ENCODE measurements around the gene TNFRSF21. TPM values are rescaled to one million over a fixed set of nuclear protein-coding genes. Genes with fewer than 3 reads are reported as not detected.

The TNFRSF21 gene
- total and polyA plus RNA-seq, 2 of the 8 experiments (the other 6 are each of a cell fraction or from before 2014, with no cell fraction given), result 16.4 to 52.7 TPM

DNA sequence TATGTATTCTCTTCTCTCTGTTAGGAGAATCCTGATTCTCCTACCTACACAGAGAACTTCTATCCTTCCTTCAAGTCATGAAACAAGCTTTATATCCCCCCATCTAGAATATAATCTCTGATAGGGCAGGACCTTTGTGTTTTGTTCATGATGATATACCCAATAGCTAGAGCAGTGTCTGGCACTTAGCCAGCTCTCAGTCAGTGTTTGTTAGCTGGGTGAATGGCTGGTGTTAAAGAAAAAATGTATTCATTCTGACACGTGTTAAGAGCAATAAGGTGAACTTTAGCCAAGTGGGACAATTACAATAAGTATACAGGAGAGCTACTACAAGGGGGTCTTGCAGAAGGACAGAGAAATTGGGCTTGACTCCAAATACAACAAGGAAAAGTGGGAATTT, 34.3 kb upstream of the TNFRSF21 start:
- FAIRE-seq (no peak), DNase-seq (ENCODE audit: low read depth in 1 of 2, low spot score in 2 of 2) (no peak)
- Histone ChIP-seq H3K23ac (ENCODE audit: insufficient read length) (no peak overlapping the region), H4K91ac (replicated peaks; ENCODE audit: insufficient read length, low read length) (no peak overlapping the region), H3K4me3 (ENCODE audit: extremely low read depth in 1 of 4, insufficient read depth in 2 of 4, low read depth in 3 of 4, low read length in 4 of 4) (no peak overlapping the region), H3K56ac (replicated peaks; ENCODE audit: insufficient read length, low read depth, low read length) (no peak overlapping the region), H3K18ac (ENCODE audit: extremely low read depth, low read length) (no peak overlapping the region), H2BK5ac (ENCODE audit: low read depth, low read length) (no peak overlapping the region), H3K4me2 (ENCODE audit: insufficient read depth in 1 of 2, low read depth in 2 of 2, low read length in 2 of 2) (no peak overlapping the region), H3K9ac (replicated peaks in 1 of 4; ENCODE audit: extremely low read depth in 1 of 4, low read depth in 3 of 4, low read length in 3 of 4) (no peak overlapping the region), H3K36me3 (ENCODE audit: control insufficient read depth in 2 of 4, insufficient read depth in 4 of 4, low read length in 3 of 4) (no peaks in the 10 kb centered on the region), H3K4ac (replicated peaks; ENCODE audit: insufficient read length, low read depth, low read length) (no peak overlapping the region), H3K79me2 (ENCODE audit: control insufficient read depth in 1 of 2, insufficient read depth in 2 of 2, low read length in 2 of 2) (no peaks in the 10 kb centered on the region), H2BK20ac (ENCODE audit: low read length) (no peak overlapping the region), H3K4me1 (replicated peaks in 1 of 4; ENCODE audit: control insufficient read depth in 3 of 4, insufficient read depth in 4 of 4, low read length in 3 of 4) (no peaks in the 10 kb centered on the region), H2BK12ac (ENCODE audit: low read depth, low read length) (no peak overlapping the region), H2AFZ (ENCODE audit: low read length) (no peak overlapping the region), H3K79me1 (ENCODE audit: low read depth, low read length) (no peaks in the 10 kb centered on the region), H2BK15ac (ENCODE audit: low read length) (no peak overlapping the region), H4K5ac (ENCODE audit: insufficient read length, low read depth, low read length) (no peak overlapping the region), H2AK5ac (ENCODE audit: low read depth, low read length) (no peak overlapping the region), H3K9me3 (ENCODE audit: insufficient read depth in 2 of 2, low read depth in 1 of 2, low read length in 1 of 2) (no peaks in the 10 kb centered on the region), H3K14ac (ENCODE audit: insufficient read length) (no peak overlapping the region), H2BK120ac (replicated peaks; ENCODE audit: low read depth, low read length) (no peak overlapping the region), H3K27me3 (replicated peaks in 1 of 4; ENCODE audit: control insufficient read depth in 3 of 4, extremely low read depth in 1 of 4, insufficient read depth in 3 of 4, low read length in 3 of 4) (no peaks in the 10 kb centered on the region), H3K23me2 (ENCODE audit: low read depth, low read length) (no peaks in the 10 kb centered on the region), H3K27ac (ENCODE audit: low read depth, low read length) (no peak overlapping the region), H4K8ac (ENCODE audit: extremely low read depth, insufficient read depth, low read length) (no peak overlapping the region), H4K20me1 (replicated peaks in 1 of 2; ENCODE audit: control insufficient read depth in 1 of 2, insufficient read depth in 2 of 2, low read length in 2 of 2) (no peaks in the 10 kb centered on the region)
- CTCF ChIA-PET (ENCODE audit: partially characterized antibody), result interaction anchor here (0.7 kb wide), 1 partner anchor 198 kb away, joined by 3 read pairs; no protein-coding TSS in a partner anchor
- POLR2A ChIA-PET (ENCODE audit: partially characterized antibody), result no interaction called here
- WGBS, 2 experiments (ENCODE audit: extremely low coverage in 1 of 2, insufficient coverage in 1 of 2, insufficient read length in 1 of 2, insufficient replicate concordance in 2 of 2, low coverage in 1 of 2, low lambda C conversion rate in 2 of 2, missing lambda C conversion rate in 1 of 2), result 82% methylated on average over 1 of the region's 1 CpG; no CpG with 5 or more reads in 1 of the 2 experiments
- TF ChIP-seq BACH1 (IDR thresholded peaks at IDR 0.05; ENCODE audit: low read length), result no peak
- TF ChIP-seq, protein P1, sequence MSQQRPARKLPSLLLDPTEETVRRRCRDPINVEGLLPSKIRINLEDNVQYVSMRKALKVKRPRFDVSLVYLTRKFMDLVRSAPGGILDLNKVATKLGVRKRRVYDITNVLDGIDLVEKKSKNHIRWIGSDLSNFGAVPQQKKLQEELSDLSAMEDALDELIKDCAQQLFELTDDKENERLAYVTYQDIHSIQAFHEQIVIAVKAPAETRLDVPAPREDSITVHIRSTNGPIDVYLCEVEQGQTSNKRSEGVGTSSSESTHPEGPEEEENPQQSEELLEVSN (IDR thresholded peaks at IDR 0.05), result no peak
- no peak for TF ChIP-seq SUZ12 (IDR thresholded peaks at IDR 0.05; ENCODE audit: low read length)
- TF ChIP-seq PHF8 (conservative IDR thresholded peaks at IDR 0.05; ENCODE audit: low read depth, low read length), result no peak
- TF ChIP-seq, protein P2, sequence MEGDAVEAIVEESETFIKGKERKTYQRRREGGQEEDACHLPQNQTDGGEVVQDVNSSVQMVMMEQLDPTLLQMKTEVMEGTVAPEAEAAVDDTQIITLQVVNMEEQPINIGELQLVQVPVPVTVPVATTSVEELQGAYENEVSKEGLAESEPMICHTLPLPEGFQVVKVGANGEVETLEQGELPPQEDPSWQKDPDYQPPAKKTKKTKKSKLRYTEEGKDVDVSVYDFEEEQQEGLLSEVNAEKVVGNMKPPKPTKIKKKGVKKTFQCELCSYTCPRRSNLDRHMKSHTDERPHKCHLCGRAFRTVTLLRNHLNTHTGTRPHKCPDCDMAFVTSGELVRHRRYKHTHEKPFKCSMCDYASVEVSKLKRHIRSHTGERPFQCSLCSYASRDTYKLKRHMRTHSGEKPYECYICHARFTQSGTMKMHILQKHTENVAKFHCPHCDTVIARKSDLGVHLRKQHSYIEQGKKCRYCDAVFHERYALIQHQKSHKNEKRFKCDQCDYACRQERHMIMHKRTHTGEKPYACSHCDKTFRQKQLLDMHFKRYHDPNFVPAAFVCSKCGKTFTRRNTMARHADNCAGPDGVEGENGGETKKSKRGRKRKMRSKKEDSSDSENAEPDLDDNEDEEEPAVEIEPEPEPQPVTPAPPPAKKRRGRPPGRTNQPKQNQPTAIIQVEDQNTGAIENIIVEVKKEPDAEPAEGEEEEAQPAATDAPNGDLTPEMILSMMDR (IDR thresholded peaks at IDR 0.05; ENCODE audit: control extremely low read depth in 1 of 3, insufficient read depth in 1 of 3, low read depth in 1 of 3, low read length in 3 of 3), result no peak
- TF ChIP-seq, protein P3, sequence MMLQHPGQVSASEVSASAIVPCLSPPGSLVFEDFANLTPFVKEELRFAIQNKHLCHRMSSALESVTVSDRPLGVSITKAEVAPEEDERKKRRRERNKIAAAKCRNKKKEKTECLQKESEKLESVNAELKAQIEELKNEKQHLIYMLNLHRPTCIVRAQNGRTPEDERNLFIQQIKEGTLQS (IDR thresholded peaks at IDR 0.05; ENCODE audit: insufficient read depth, low read depth, low read length), result no peak
- no peak for TF ChIP-seq KDM5A (IDR thresholded peaks at IDR 0.05; ENCODE audit: low read length)
- no peak for TF ChIP-seq GTF2F1 (IDR thresholded peaks at IDR 0.05; ENCODE audit: borderline replicate concordance, low read depth, low read length)
- no peak for TF ChIP-seq POLR2A (IDR thresholded peaks at IDR 0.05; ENCODE audit: control extremely low read depth in 1 of 2, low read depth in 2 of 2, low read length in 2 of 2)
- no peak for TF ChIP-seq SP1 (IDR thresholded peaks at IDR 0.05; ENCODE audit: low read depth, low read length)
- TF ChIP-seq RXRA (IDR thresholded peaks at IDR 0.05; ENCODE audit: insufficient read depth, low read depth, low read length), result no peak
